Natural killer cell treated with Interleukin-12 subunit alpha and Interleukin-12 subunit beta and Interleukin-15 and Interleukin-18, amount 100 ng/mL, for 72 hours (primary cell): Measurements from ENCODE around the gene CNTN4. TPM values are rescaled to one million over a fixed set of nuclear protein-coding genes. Genes with fewer than 3 reads are reported as not detected.

Experiments
- ATAC-seq, 2 donors: fragments of 150-1000 bp; cut with Tn5 transposase in 1 of 2; sonication (Bioruptor Pico), chemical (Tn5 transposase) in 1 of 2; 2 replicates each; pipeline ENCODE4 v1.10.0; 2021
- DNase-seq: peaks from one replicate; pipeline ENCODE4 v3.0.0; 2022; ENCODE audit warnings: low spot score
- H3K27ac Mint-ChIP-seq, 2 donors: 1 replicate in 1 of 2; 2 replicates in 1 of 2; pipeline ENCODE4 v1.8.0; 2022; ENCODE audit warnings: mixed read lengths in 2 of 2, mild to moderate bottlenecking in 1 of 2, moderate library complexity in 1 of 2
- H3K27me3 Mint-ChIP-seq, 2 donors: 1 replicate in 1 of 2; 2 replicates in 1 of 2; pipeline ENCODE4 v1.8.0; 2022; ENCODE audit warnings: mixed read lengths in 2 of 2
- H3K36me3 Mint-ChIP-seq: one replicate; pipeline ENCODE4 v1.8.0; 2022; ENCODE audit warnings: mixed read lengths
- H3K4me1 Mint-ChIP-seq, 2 donors: 1 replicate in 1 of 2; 2 replicates in 1 of 2; pipeline ENCODE4 v1.8.0; 2022; ENCODE audit warnings: low read depth in 2 of 2, mixed read lengths in 2 of 2, mild to moderate bottlenecking in 1 of 2
- H3K4me3 Mint-ChIP-seq: one replicate; pipeline ENCODE4 v1.8.0; 2022; ENCODE audit warnings: mixed read lengths
- H3K9me3 Mint-ChIP-seq: 2 replicates; pipeline ENCODE4 v1.8.0; 2022; ENCODE audit warnings: mixed read lengths
- total RNA-seq, 2 donors: library from RNA; stranded (reverse); gene quantifications; one replicate each; pipeline ENCODE4 v1.2.3, GENCODE V29; 2022

CNTN4 gene
- total RNA-seq, 2 donors from 2014 or later, result not detected

- DNase-seq (no peak), ATAC-seq (no peak)
- Mint-ChIP-seq H3K4me3 (no peak overlapping the region), H3K9me3 (no peaks in the 10 kb centered on the region), H3K27me3 (peaks cover 11 to 20% of the 10 kb centered on the region in 2 donors), H3K36me3 (no peaks in the 10 kb centered on the region), H3K27ac (no peak overlapping the region), H3K4me1 (no peaks in the 10 kb centered on the region)
These were observed 771.2 kb downstream of the CNTN4 start for GRCh38 chr3:2869905-2870304.

DNA sequence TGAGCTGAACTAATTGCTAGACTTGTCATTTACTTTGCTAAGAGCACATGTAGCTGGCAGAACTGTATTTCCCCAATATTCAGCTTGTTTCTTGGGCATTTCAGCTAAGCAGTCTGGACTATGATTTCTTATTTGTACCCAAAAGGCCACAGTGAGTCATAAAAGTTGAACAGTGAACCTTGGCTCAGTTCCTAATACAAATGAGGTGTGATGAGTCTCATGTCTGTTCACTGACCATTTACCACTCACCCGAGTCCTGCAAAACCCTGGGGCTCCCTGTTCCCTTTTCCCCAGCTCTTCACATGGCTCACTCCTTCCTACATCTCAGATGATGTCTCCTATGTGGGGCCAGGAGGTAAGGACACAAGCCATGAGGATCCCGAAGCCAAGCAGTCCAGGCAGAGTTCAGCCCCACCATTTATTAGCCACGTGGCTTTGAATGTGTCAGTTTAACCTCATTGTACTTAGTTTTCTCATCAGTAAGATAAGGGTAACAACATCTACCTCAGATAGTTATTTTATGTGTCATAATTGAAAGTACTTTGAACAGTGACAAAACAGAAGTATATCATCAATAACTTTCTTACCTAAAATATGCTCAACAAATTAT is 772.2 kb downstream of the CNTN4 start:
- ATAC-seq (no peak), DNase-seq (no peak)
- Mint-ChIP-seq H3K36me3 (no peaks in the 10 kb centered on the region), H3K4me1 (no peaks in the 10 kb centered on the region), H3K27ac (no peak overlapping the region), H3K4me3 (no peak overlapping the region), H3K9me3 (no peaks in the 10 kb centered on the region), H3K27me3 (peaks cover 11 to 20% of the 10 kb centered on the region in 2 donors)

- Mint-ChIP-seq H3K9me3 (no peaks in the 10 kb centered on the region), H3K4me3 (no peak overlapping the region), H3K27me3 (peaks cover 8 to 13% of the 10 kb centered on the region in 2 donors), H3K4me1 (no peaks in the 10 kb centered on the region), H3K27ac (no peak overlapping the region), H3K36me3 (no peaks in the 10 kb centered on the region)
- DNase-seq (no peak), ATAC-seq (no peak)
These were observed 774.2 kb downstream of the CNTN4 start for GRCh38 chr3:2872884-2873283.

DNA sequence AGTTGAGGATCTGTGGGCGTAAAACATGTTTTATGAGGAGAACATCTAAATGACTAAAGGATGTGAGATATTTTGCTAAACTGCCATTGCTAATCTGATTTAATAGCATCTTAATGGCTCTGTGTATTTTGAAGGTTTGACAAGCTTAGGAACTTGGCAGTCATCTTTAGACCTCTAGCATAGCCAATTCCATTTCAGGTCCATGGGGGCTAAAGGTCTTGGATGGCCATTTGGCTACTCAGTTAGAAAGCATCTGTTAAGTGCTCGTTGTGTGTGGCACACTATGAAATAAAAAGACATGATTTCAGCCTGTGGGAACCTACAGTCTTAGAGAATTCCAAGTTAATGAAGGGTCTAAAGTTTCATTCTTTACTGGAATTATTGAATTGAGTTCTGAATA is 775.3 kb downstream of the CNTN4 start:
- no peaks in the 10 kb centered on the region for H3K36me3 Mint-ChIP-seq
- H3K27ac Mint-ChIP-seq, result no peak overlapping the region
- H3K4me3 Mint-ChIP-seq, result no peak overlapping the region
- DNase-seq (no peak), ATAC-seq (no peak)
- no peaks in the 10 kb centered on the region for H3K4me1 Mint-ChIP-seq
- H3K27me3 Mint-ChIP-seq, result peaks cover 8 to 11% of the 10 kb centered on the region in 2 donors
- peaks cover 1% of the 10 kb centered on the region for H3K9me3 Mint-ChIP-seq

DNA sequence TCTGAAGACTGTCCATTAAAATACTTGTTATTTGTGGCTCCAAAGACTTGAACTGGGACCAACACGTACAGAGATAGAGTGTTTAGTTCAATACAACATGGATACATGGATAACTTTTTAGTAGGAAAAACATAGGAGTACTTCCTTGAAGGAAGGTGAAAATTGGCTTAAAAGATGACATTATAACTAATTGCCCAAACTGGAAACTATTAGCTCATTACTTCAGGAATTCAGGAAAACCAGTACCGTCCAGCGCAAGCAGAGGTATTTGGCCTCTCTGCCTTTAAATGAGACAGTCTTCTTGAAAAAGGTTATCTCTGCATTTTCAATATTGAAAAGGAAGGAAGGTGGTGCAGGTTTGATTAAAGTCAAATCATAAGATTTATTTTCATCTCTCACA is 777.0 kb downstream of the CNTN4 start:
- H3K27me3 Mint-ChIP-seq, result peaks cover 7 to 8% of the 10 kb centered on the region in 2 donors
- no peak overlapping the region for H3K4me3 Mint-ChIP-seq
- H3K9me3 Mint-ChIP-seq, result peaks cover 3% of the 10 kb centered on the region
- ATAC-seq (no peak), DNase-seq (no peak)
- no peaks in the 10 kb centered on the region for H3K36me3 Mint-ChIP-seq
- H3K4me1 Mint-ChIP-seq, result no peaks in the 10 kb centered on the region
- H3K27ac Mint-ChIP-seq, result no peak overlapping the region

GRCh38 chr3:2876362-2876761 is 777.7 kb downstream of the CNTN4 start:
- DNase-seq, result no peak
- Mint-ChIP-seq H3K27me3 (peaks cover 5 to 7% of the 10 kb centered on the region in 2 donors), H3K4me3 (no peak overlapping the region), H3K36me3 (no peaks in the 10 kb centered on the region), H3K9me3 (peaks cover 3% of the 10 kb centered on the region), H3K27ac (no peak overlapping the region), H3K4me1 (no peaks in the 10 kb centered on the region)
- no peak for ATAC-seq

GRCh38 chr3:2879023-2879422 is 780.4 kb downstream of the CNTN4 start:
- no peak overlapping the region for H3K27ac Mint-ChIP-seq
- H3K4me3 Mint-ChIP-seq, result no peak overlapping the region
- DNase-seq, result no peak
- no peaks in the 10 kb centered on the region for H3K27me3 Mint-ChIP-seq
- peaks cover 3% of the 10 kb centered on the region for H3K9me3 Mint-ChIP-seq
- no peaks in the 10 kb centered on the region for H3K36me3 Mint-ChIP-seq
- ATAC-seq, result no peak
- H3K4me1 Mint-ChIP-seq, result no peaks in the 10 kb centered on the region

DNA sequence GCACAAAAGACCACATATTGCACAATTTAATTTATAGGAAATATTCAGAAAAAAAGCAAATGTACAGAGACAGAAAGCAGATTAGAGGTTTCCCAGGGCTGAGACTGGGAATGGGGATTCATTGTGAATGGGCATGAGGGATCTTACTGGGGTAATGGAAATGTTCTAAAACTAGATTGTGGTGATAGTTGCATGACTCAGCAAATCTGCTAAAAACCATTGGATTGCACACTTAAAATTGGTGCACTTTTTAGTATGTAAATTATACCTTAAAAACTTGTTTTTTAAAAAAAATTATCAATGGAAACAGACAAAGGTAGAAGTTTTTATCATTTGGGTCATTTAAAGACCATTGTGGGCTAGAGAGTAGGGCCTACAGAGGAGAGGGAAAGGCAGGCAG is 780.9 kb downstream of the CNTN4 start:
- ATAC-seq, result no peak
- no peak for DNase-seq
- Mint-ChIP-seq H3K36me3 (no peaks in the 10 kb centered on the region), H3K27ac (no peak overlapping the region), H3K9me3 (peaks cover 3% of the 10 kb centered on the region), H3K4me1 (no peaks in the 10 kb centered on the region), H3K27me3 (no peaks in the 10 kb centered on the region), H3K4me3 (no peak overlapping the region)

- Mint-ChIP-seq H3K4me3 (no peak overlapping the region), H3K4me1 (no peaks in the 10 kb centered on the region), H3K27ac (no peak overlapping the region), H3K9me3 (peaks cover 3% of the 10 kb centered on the region), H3K27me3 (no peaks in the 10 kb centered on the region), H3K36me3 (no peaks in the 10 kb centered on the region)
- no peak for DNase-seq
- ATAC-seq, result no peak
These were observed 781.6 kb downstream of the CNTN4 start for GRCh38 chr3:2880218-2880756.

- Mint-ChIP-seq H3K9me3 (peaks cover 3% of the 10 kb centered on the region), H3K4me1 (peaks cover 0 to 3% of the 10 kb centered on the region in 2 donors)
These were observed 784.6 kb downstream of the CNTN4 start for GRCh38 chr3:2883283-2883682.

GRCh38 chr3:2888592-2888991 is 789.9 kb downstream of the CNTN4 start:
- Mint-ChIP-seq H3K9me3 (no peaks in the 10 kb centered on the region), H3K36me3 (no peaks in the 10 kb centered on the region), H3K4me3 (no peak overlapping the region), H3K4me1 (peaks cover 0 to 3% of the 10 kb centered on the region in 2 donors), H3K27me3 (peaks cover 10 to 11% of the 10 kb centered on the region in 2 donors), H3K27ac (no peak overlapping the region)
- ATAC-seq (no peak), DNase-seq (no peak)

More at GRCh38 chr3:2883283-2883682, 784.6 kb downstream of the CNTN4 start:
- Mint-ChIP-seq H3K27me3 (peaks cover 0 to 7% of the 10 kb centered on the region in 2 donors), H3K36me3 (no peaks in the 10 kb centered on the region), H3K4me3 (no peak overlapping the region), H3K27ac (no peak overlapping the region)
- DNase-seq, result no peak
- no peak for ATAC-seq

GRCh38 chr3:2889736-2890135 is 791.1 kb downstream of the CNTN4 start:
- DNase-seq, result no peak
- no peak overlapping the region for H3K27ac Mint-ChIP-seq
- H3K36me3 Mint-ChIP-seq, result no peaks in the 10 kb centered on the region
- H3K9me3 Mint-ChIP-seq, result no peaks in the 10 kb centered on the region
- no peak for ATAC-seq
- H3K4me1 Mint-ChIP-seq, result peaks cover 0 to 3% of the 10 kb centered on the region in 2 donors
- peaks cover 10 to 11% of the 10 kb centered on the region in 2 donors for H3K27me3 Mint-ChIP-seq
- H3K4me3 Mint-ChIP-seq, result no peak overlapping the region

DNA sequence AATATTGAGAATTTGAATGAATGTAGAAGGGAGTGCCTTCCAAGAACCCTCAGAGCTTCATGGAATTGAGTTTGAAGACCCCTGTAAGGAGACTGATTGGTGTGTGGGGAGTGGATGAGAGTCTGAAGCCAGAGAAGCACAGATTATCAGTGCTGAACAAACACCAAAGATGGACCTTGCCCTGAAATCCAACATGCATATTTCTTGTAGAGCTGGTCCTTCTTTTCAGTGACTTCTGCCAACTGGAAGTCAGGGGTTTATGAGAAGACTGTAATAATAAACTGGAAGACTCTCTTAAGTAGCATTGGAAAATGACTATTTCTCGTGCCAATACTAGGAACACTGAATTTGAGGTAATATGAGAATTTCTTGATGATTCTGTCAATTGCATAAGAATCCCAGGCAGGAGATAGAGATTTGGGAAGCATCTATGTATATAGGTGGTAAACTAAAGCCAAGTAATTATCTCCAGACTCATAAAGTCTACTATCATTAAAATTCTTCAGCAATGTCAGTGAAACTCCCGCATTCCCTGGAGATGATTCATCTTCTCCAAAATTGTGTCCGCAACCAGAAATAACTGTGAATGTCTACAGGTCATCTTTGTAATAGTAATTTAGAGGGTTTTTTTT is 797.8 kb downstream of the CNTN4 start:
- Mint-ChIP-seq H3K36me3 (no peaks in the 10 kb centered on the region), H3K4me3 (no peak overlapping the region), H3K4me1 (no peaks in the 10 kb centered on the region), H3K9me3 (no peaks in the 10 kb centered on the region), H3K27me3 (peaks cover 4 to 14% of the 10 kb centered on the region in 2 donors), H3K27ac (no peak overlapping the region)
- no peak for ATAC-seq
- DNase-seq, result no peak

GRCh38 chr3:2897821-2898220 is 799.2 kb downstream of the CNTN4 start:
- H3K27me3 Mint-ChIP-seq, result peaks cover 2 to 5% of the 10 kb centered on the region in 2 donors
- H3K36me3 Mint-ChIP-seq, result no peaks in the 10 kb centered on the region
- no peaks in the 10 kb centered on the region for H3K9me3 Mint-ChIP-seq
- no peaks in the 10 kb centered on the region for H3K4me1 Mint-ChIP-seq
- no peak for ATAC-seq
- no peak overlapping the region for H3K27ac Mint-ChIP-seq
- no peak overlapping the region for H3K4me3 Mint-ChIP-seq
- DNase-seq, result no peak
